Neural cell (in vitro differentiated cells): Measurements from ENCODE around the gene PAOX. TPM values are rescaled to one million over a fixed set of nuclear protein-coding genes. Genes with fewer than 3 reads are reported as not detected.
"Not testable (repeated sequence)": the region's sequence is repeated elsewhere in the genome, so short reads cannot be mapped to it uniquely, and the experiment has no call there.

Experiments
- H2AFZ ChIP-seq: fragments of 200-600, 300-800 bp; sonication (generic), shearing (Covaris generic); 2 replicates; pipeline ENCODE4 v1.6.0; 2014; ENCODE audit warnings: low read depth, mild to moderate bottlenecking, antibody characterized with exemption, low read length, moderate library complexity
- H3F3A ChIP-seq: fragments of 200-600 bp; shearing (Covaris generic); 2 replicates; pipeline ENCODE4 v1.6.1; 2016; ENCODE audit warnings: mild to moderate bottlenecking, moderate library complexity, mixed read lengths, antibody characterized with exemption, low read length; ENCODE audit not compliant: insufficient read depth, poor library complexity, severe bottlenecking
- H3K27ac ChIP-seq: fragments of 200-600, 300-800 bp; sonication (generic), shearing (Covaris generic); 2 replicates; pipeline ENCODE4 v1.5.1; 2014; ENCODE audit warnings: mild to moderate bottlenecking, low read length, moderate library complexity
- H3K27me3 ChIP-seq: fragments of 300-800, 200-600 bp; sonication (generic), shearing (Covaris generic); 2 replicates; pipeline ENCODE4 v1.6.0; 2014; ENCODE audit warnings: mild to moderate bottlenecking, low read depth, low read length, moderate library complexity; ENCODE audit not compliant: insufficient read depth
- H3K36me3 ChIP-seq: fragments of 300-800, 200-600 bp; sonication (generic), shearing (Covaris generic); 2 replicates; pipeline ENCODE4 v1.5.1; 2014; ENCODE audit warnings: mild to moderate bottlenecking, antibody characterized with exemption, low read length, moderate library complexity; ENCODE audit not compliant: insufficient read depth
- H3K4me2 ChIP-seq: fragments of 300-800, 200-600 bp; sonication (generic), shearing (Covaris generic); 2 replicates; pipeline ENCODE4 v1.6.0; 2014; ENCODE audit warnings: mild to moderate bottlenecking, low read length
- H3K4me3 ChIP-seq: fragments of 300-800, 200-600 bp; sonication (generic), shearing (Covaris generic); 2 replicates; pipeline ENCODE4 v1.5.1; 2014; ENCODE audit warnings: mild to moderate bottlenecking, low read length, moderate library complexity
- H3K79me2 ChIP-seq: fragments of 200-600 bp; shearing (Covaris generic); replicated peaks from 2 replicates; pipeline ENCODE4 v1.6.0; 2014; ENCODE audit warnings: mild to moderate bottlenecking, low read length, moderate library complexity; ENCODE audit not compliant: insufficient read depth
- H3K9ac ChIP-seq: fragments of 300-800, 200-600 bp; sonication (generic), shearing (Covaris generic); 2 replicates; pipeline ENCODE4 v1.6.1; 2016; ENCODE audit warnings: mild to moderate bottlenecking, low read length, mixed read lengths
- H3K9me2 ChIP-seq: fragments of 200-600 bp; shearing (Covaris generic); 2 replicates; pipeline ENCODE4 v1.6.1; 2016; ENCODE audit warnings: mild to moderate bottlenecking, low read length, mixed read lengths; ENCODE audit not compliant: insufficient read depth
- H3K9me3 ChIP-seq: fragments of 200-600, 300-800 bp; sonication (generic), shearing (Covaris generic); 2 replicates; pipeline ENCODE4 v1.6.1; 2016; ENCODE audit warnings: mild to moderate bottlenecking, mixed run types, low read length, moderate library complexity, mixed read lengths
- H4K20me1 ChIP-seq: fragments of 200-600 bp; shearing (Covaris generic); 2 replicates; pipeline ENCODE4 v1.6.1; 2016; ENCODE audit warnings: mild to moderate bottlenecking, mixed run types; ENCODE audit not compliant: insufficient read depth
- CTCF ChIP-seq: fragments of 450-650 bp; IDR thresholded peaks from 2 replicates; pipeline ENCODE4 v1.5.1; 2014; ENCODE audit warnings: antibody characterized with exemption, mild to moderate bottlenecking, moderate library complexity; ENCODE audit not compliant: poor library complexity, severe bottlenecking
- EP300 ChIP-seq: fragments of 450-650 bp; conservative IDR thresholded peaks from 2 replicates; pipeline ENCODE4 v1.6.1; 2014; ENCODE audit warnings: antibody characterized with exemption, mild to moderate bottlenecking, moderate library complexity; ENCODE audit not compliant: poor library complexity, severe bottlenecking
- EZH2 ChIP-seq: fragments of 200-600, 300-800 bp; shearing (Covaris generic), sonication (generic); IDR thresholded peaks from 2 replicates; pipeline ENCODE4 v1.6.1; 2014; ENCODE audit warnings: antibody characterized with exemption, low read length, borderline replicate concordance, mild to moderate bottlenecking; ENCODE audit not compliant: insufficient read depth, poor library complexity, severe bottlenecking
- MXI1 ChIP-seq: fragments of 450-650 bp; conservative IDR thresholded peaks from 2 replicates; pipeline ENCODE4 v1.6.1; 2014; ENCODE audit warnings: antibody characterized with exemption, mild to moderate bottlenecking; ENCODE audit not compliant: poor library complexity, severe bottlenecking
- POLR2AphosphoS5 ChIP-seq: IDR thresholded peaks from 2 replicates; pipeline ENCODE4 v1.6.1; 2012
- RAD21 ChIP-seq: fragments of 450-650 bp; conservative IDR thresholded peaks from 2 replicates; pipeline ENCODE4 v1.6.1; 2014; ENCODE audit warnings: antibody characterized with exemption, mild to moderate bottlenecking, moderate library complexity
- REST ChIP-seq: IDR thresholded peaks from 2 replicates; pipeline ENCODE4 v1.6.1; 2012; ENCODE audit warnings: borderline replicate concordance
- SMC3 ChIP-seq: fragments of 450-650 bp; conservative IDR thresholded peaks from 2 replicates; pipeline ENCODE4 v1.6.1; 2014; ENCODE audit warnings: antibody characterized with exemption, mild to moderate bottlenecking, moderate library complexity; ENCODE audit not compliant: poor library complexity
- TAF1 ChIP-seq: IDR thresholded peaks from 2 replicates; pipeline ENCODE4 v1.6.1; 2012; ENCODE audit warnings: low read depth
- polyA plus RNA-seq: library from polyadenylated mRNA; depleted of rRNA; stranded (reverse); fragments of >200 nt; gene quantifications from 2 replicates; pipeline ENCODE4 v1.2.3, GENCODE V29; 2014

The PAOX gene
- polyA plus RNA-seq, 1 donor from 2014 or later = 3.0 TPM

GRCh38 chr10:133422807-133423771 lies 44.0 kb downstream of the PAOX start:
- no peaks in the 10 kb centered on the region for H3K27me3 ChIP-seq
- H2AFZ ChIP-seq = no peak overlapping the region
- no peak overlapping the region for H3K27ac ChIP-seq
- H3F3A ChIP-seq = no peaks in the 10 kb centered on the region
- no peak overlapping the region for H3K4me2 ChIP-seq
- no peaks in the 10 kb centered on the region for H3K79me2 ChIP-seq
- no peak overlapping the region for H3K9ac ChIP-seq
- H3K4me3 ChIP-seq = no peak overlapping the region
- no peaks in the 10 kb centered on the region for H3K9me3 ChIP-seq
- TF ChIP-seq REST = no peak
- TF ChIP-seq RAD21 = no peak
- no peak for TF ChIP-seq POLR2AphosphoS5
- TF ChIP-seq EP300 = no peak
- no peak for TF ChIP-seq SMC3
- no peak for TF ChIP-seq EZH2
- TF ChIP-seq CTCF = no peak
- TF ChIP-seq MXI1 = no peak
- no peak for TF ChIP-seq TAF1
- no peaks in the 10 kb centered on the region for H3K9me2 ChIP-seq
- H4K20me1 ChIP-seq = no peaks in the 10 kb centered on the region
- H3K36me3 ChIP-seq = no peaks in the 10 kb centered on the region

GRCh38 chr10:133424102-133424501 lies 45.0 kb downstream of the PAOX start:
- not testable (repeated sequence) for H3K9me2 ChIP-seq, H3K9me3 ChIP-seq, H3K27ac ChIP-seq, H3K4me3 ChIP-seq, H3K36me3 ChIP-seq, H3K79me2 ChIP-seq, H3K4me2 ChIP-seq, H4K20me1 ChIP-seq, H3K9ac ChIP-seq, H2AFZ ChIP-seq, H3K27me3 ChIP-seq, H3F3A ChIP-seq

- H3K27ac ChIP-seq, H3K4me3 ChIP-seq, H4K20me1 ChIP-seq, H3K9ac ChIP-seq, H3K79me2 ChIP-seq, H3K36me3 ChIP-seq, H3K9me3 ChIP-seq, H2AFZ ChIP-seq, H3K4me2 ChIP-seq, H3K9me2 ChIP-seq, H3F3A ChIP-seq, H3K27me3 ChIP-seq: not testable (repeated sequence)
These were observed 45.5 kb downstream of the PAOX start, which contains the start of gene SPRN for GRCh38 chr10:133424601-133425000. SPRN (minus strand) TSS chr10:133424625; CDS start chr10:133423681, 944 bp downstream.

- not testable (repeated sequence) for H3K27ac ChIP-seq, H3K9ac ChIP-seq, H4K20me1 ChIP-seq, H3K4me2 ChIP-seq, H2AFZ ChIP-seq, H3F3A ChIP-seq, H3K79me2 ChIP-seq, H3K36me3 ChIP-seq, H3K9me3 ChIP-seq, H3K9me2 ChIP-seq, H3K4me3 ChIP-seq, H3K27me3 ChIP-seq
These were observed 50.5 kb downstream of the PAOX start for GRCh38 chr10:133429571-133429970.
